Measurements from ENCODE around the gene LRRC4C. TPM values are rescaled to one million over a fixed set of nuclear protein-coding genes. Genes with fewer than 3 reads are reported as not detected.

The LRRC4C gene
- total RNA-seq, 1 experiment from 2014 or later, result 0.13 TPM

GRCh38 chr11:40387240-40387980 lies 1072.0 kb downstream of the LRRC4C start:
- no peak overlapping the region for H2BK12ac ChIP-seq (ENCODE audit: insufficient read length, low read depth, low read length)
- H3K9me3 Mint-ChIP-seq, result no peaks in the 10 kb centered on the region; a peak in 1 of 5 replicates
- no peaks in the 10 kb centered on the region for H3K27me3 ChIP-seq (ENCODE audit: insufficient read depth, low read length)
- H3K18ac ChIP-seq (ENCODE audit: insufficient read length, low read depth, low read length), result no peak overlapping the region
- H3T11ph ChIP-seq (ENCODE audit: low read length), result no peak overlapping the region
- H3K4me1 ChIP-seq (ENCODE audit: insufficient read depth, low read length), result no peaks in the 10 kb centered on the region
- WGBS (ENCODE audit: extremely low coverage, insufficient read length, low lambda C conversion rate), result no CpG with 5 or more reads among the region's 2 CpGs
- no peaks in the 10 kb centered on the region for H3K9me3 ChIP-seq (ENCODE audit: control insufficient read depth, low read depth, low read length)
- H3K4ac ChIP-seq (ENCODE audit: low read depth, low read length), result no peak overlapping the region
- no peak overlapping the region for H2BK120ac ChIP-seq (ENCODE audit: low read depth, low read length, poor library complexity, severe bottlenecking)
- H3K36me3 Mint-ChIP-seq (ENCODE audit: insufficient read depth in 1 of 3, low read depth in 3 of 3), result no peaks in the 10 kb centered on the region
- H3K23ac ChIP-seq (ENCODE audit: insufficient read length, low read depth, low read length), result no peak overlapping the region
- H3K14ac ChIP-seq (ENCODE audit: insufficient read depth, low read length), result no peak overlapping the region
- H3K56ac ChIP-seq (ENCODE audit: insufficient read length, low read depth, low read length), result no peak overlapping the region
- H2AK5ac ChIP-seq (ENCODE audit: insufficient read length, low read length), result no peak overlapping the region
- H3K4me2 ChIP-seq (ENCODE audit: insufficient read depth, insufficient read length, low read length), result no peak overlapping the region
- no peaks in the 10 kb centered on the region for H4K20me1 ChIP-seq (ENCODE audit: control insufficient read depth, insufficient read depth, insufficient read length)
- H3K27ac ChIP-seq (ENCODE audit: insufficient read length, low read depth, low read length), result no peak overlapping the region
- H2BK15ac ChIP-seq (ENCODE audit: low read depth, low read length), result no peak overlapping the region
- no peak overlapping the region for H4K5ac ChIP-seq (ENCODE audit: insufficient read length, low read depth, low read length)
- H3K4me1 Mint-ChIP-seq, result no peaks in the 10 kb centered on the region
- H3K9ac ChIP-seq (ENCODE audit: extremely low read depth, insufficient read length, low read length), result no peak overlapping the region
- H2BK20ac ChIP-seq (ENCODE audit: low read depth, low read length, poor library complexity, severe bottlenecking), result no peak overlapping the region
- H4K91ac ChIP-seq (ENCODE audit: insufficient read length, low read depth, low read length), result no peak overlapping the region
- no peak overlapping the region for H3K27ac Mint-ChIP-seq
- TF ChIP-seq, protein P1, sequence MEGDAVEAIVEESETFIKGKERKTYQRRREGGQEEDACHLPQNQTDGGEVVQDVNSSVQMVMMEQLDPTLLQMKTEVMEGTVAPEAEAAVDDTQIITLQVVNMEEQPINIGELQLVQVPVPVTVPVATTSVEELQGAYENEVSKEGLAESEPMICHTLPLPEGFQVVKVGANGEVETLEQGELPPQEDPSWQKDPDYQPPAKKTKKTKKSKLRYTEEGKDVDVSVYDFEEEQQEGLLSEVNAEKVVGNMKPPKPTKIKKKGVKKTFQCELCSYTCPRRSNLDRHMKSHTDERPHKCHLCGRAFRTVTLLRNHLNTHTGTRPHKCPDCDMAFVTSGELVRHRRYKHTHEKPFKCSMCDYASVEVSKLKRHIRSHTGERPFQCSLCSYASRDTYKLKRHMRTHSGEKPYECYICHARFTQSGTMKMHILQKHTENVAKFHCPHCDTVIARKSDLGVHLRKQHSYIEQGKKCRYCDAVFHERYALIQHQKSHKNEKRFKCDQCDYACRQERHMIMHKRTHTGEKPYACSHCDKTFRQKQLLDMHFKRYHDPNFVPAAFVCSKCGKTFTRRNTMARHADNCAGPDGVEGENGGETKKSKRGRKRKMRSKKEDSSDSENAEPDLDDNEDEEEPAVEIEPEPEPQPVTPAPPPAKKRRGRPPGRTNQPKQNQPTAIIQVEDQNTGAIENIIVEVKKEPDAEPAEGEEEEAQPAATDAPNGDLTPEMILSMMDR (conservative IDR thresholded peaks at IDR 0.05), result no peak
- H3K23me2 ChIP-seq (ENCODE audit: insufficient read length, low read depth, low read length, poor library complexity, severe bottlenecking), result no peaks in the 10 kb centered on the region
- H4K8ac ChIP-seq (replicated peaks; ENCODE audit: insufficient read length, low read depth, low read length), result no peak overlapping the region
- H2BK5ac ChIP-seq (ENCODE audit: insufficient read length, low read length), result no peak overlapping the region
- H3K27me3 Mint-ChIP-seq (ENCODE audit: low read depth), result no peaks in the 10 kb centered on the region; the same call in 1 of the 2 replicates
- DNase-seq, result no peak
- H3K79me1 ChIP-seq (ENCODE audit: insufficient read depth, low read depth, low read length, poor library complexity, severe bottlenecking), result no peaks in the 10 kb centered on the region
- no peak overlapping the region for H3K4me3 Mint-ChIP-seq
- no peaks in the 10 kb centered on the region for H3K79me2 ChIP-seq (ENCODE audit: insufficient read depth, low read length)
- no peak overlapping the region for H2AFZ ChIP-seq (ENCODE audit: low read length)

Data from H9 (cell line).